ENCODE results near the gene OR4M1.
"Not testable (repeated sequence)": the region's sequence is repeated elsewhere in the genome, so short reads cannot be mapped to it uniquely, and the experiment has no call there.

The OR4M1 gene

GRCh38 chr14:19823178-19823577 lies 49.9 kb downstream of the OR4M1 start:
- no peak for DNase-seq (ENCODE audit: low read depth)

- no peak for DNase-seq (ENCODE audit: low read depth)
Observed at GRCh38 chr14:19823765-19824164, 50.5 kb downstream of the OR4M1 start.

GRCh38 chr14:19827626-19828244 lies 54.4 kb downstream of the OR4M1 start:
- not testable (repeated sequence) for DNase-seq (ENCODE audit: low read depth)

- no peak for DNase-seq (ENCODE audit: low read depth)
Observed at GRCh38 chr14:19828314-19828713, 55.0 kb downstream of the OR4M1 start.
